Testis (tissue), 2 donors: Measurements from ENCODE around the gene GSTA4.

Experiments used
- CTCF ChIP-seq, 3 experiments: fragments of 450-650 bp in 2 of 3; fragments of 200-600 bp in 1 of 3; sonication (generic) in 1 of 3; IDR thresholded peaks; one replicate each; pipeline ENCODE4 v1.5.1; 2016 to 2019; ENCODE audit warnings: antibody characterized with exemption in 3 of 3, mild to moderate bottlenecking in 2 of 3, moderate library complexity in 1 of 3
- POLR2A ChIP-seq: fragments of 450-650 bp; IDR thresholded peaks from one replicate; pipeline ENCODE4 v1.6.1; 2017; ENCODE audit warnings: antibody characterized with exemption, mild to moderate bottlenecking, moderate library complexity

GRCh38 chr6:53038596-53038995 is 43.5 kb upstream of the GSTA4 start:
- TF ChIP-seq CTCF (IDR thresholded peaks at IDR 0.05) (no peak), POLR2A (no peak)
